Dendritic cell treated with granulocyte-macrophage colony-stimulating factor and Interleukin-4, amounts not matched to agents 40 ng/mL and 50 ng/mL, for 4 days (primary cell): Measurements from ENCODE around the gene GOLGA1.
A peak's percentile ranks its signal among the peaks of the same experiment; 100 is the strongest.
"Not testable (repeated sequence)": the region's sequence is repeated elsewhere in the genome, so short reads cannot be mapped to it uniquely, and the experiment has no call there.

Experiments used
- H3K27ac Mint-ChIP-seq: one replicate; pipeline ENCODE4 v1.8.0; 2022; ENCODE audit warnings: mild to moderate bottlenecking, mixed read lengths
- H3K27me3 Mint-ChIP-seq: one replicate; pipeline ENCODE4 v1.8.0; 2022; ENCODE audit warnings: mild to moderate bottlenecking, mixed read lengths
- H3K36me3 Mint-ChIP-seq: one replicate; pipeline ENCODE4 v1.8.0; 2022; ENCODE audit warnings: low read depth, mixed read lengths
- H3K4me1 Mint-ChIP-seq: one replicate; pipeline ENCODE4 v1.8.0; 2022; ENCODE audit warnings: low read depth, mixed read lengths
- H3K4me3 Mint-ChIP-seq: one replicate; pipeline ENCODE4 v1.8.0; 2022; ENCODE audit warnings: mild to moderate bottlenecking, moderate library complexity, mixed read lengths
- H3K9me3 Mint-ChIP-seq: one replicate; pipeline ENCODE4 v1.8.0; 2022; ENCODE audit warnings: mixed read lengths
- intact Hi-C: fragments of 100-400 bp; cut with micrococcal nuclease; formaldehyde crosslinking; loops from one replicate; pipeline ENCODE4 v1.15.0; 2022

GOLGA1 gene

GRCh38 chr9:124940894-124941678 lies at the start of gene GOLGA1:
TSS of gene GOLGA1 (minus strand) at chr9:124941083. CDS start at chr9:124938711, 2,372 bp downstream.
- intact Hi-C loops = loop anchor here (1.0 to 5.0 kb wide), 2 partner anchors 79 to 202 kb away; partner anchors contain the start of genes ARPC5L, RPL35 and SCAI
- no peaks in the 10 kb centered on the region for H3K9me3 Mint-ChIP-seq
- H3K27ac Mint-ChIP-seq = peak within 1 kb of the TSS; percentile 98
- peaks cover 24% of the 10 kb centered on the region for H3K4me1 Mint-ChIP-seq
- H3K36me3 Mint-ChIP-seq = peaks cover 35% of the 10 kb centered on the region
- peak within 1 kb of the TSS; percentile 97 for H3K4me3 Mint-ChIP-seq
- H3K27me3 Mint-ChIP-seq = no peaks in the 10 kb centered on the region

GRCh38 chr9:124983698-124984097 lies 42.8 kb upstream of the GOLGA1 start:
- no peaks in the 10 kb centered on the region for H3K27me3 Mint-ChIP-seq

GRCh38 chr9:124980431-124980830 lies 39.5 kb upstream of the GOLGA1 start:
- Mint-ChIP-seq H3K36me3 (peaks cover 10% of the 10 kb centered on the region), H3K4me3 (no peak overlapping the region), H3K4me1 (no peaks in the 10 kb centered on the region), H3K27ac (no peak overlapping the region), H3K9me3 (no peaks in the 10 kb centered on the region), H3K27me3 (no peaks in the 10 kb centered on the region)
- intact Hi-C loops = no loop called here

More at GRCh38 chr9:124983698-124984097, 42.8 kb upstream of the GOLGA1 start:
- H3K4me3 Mint-ChIP-seq = no peak overlapping the region
- no peaks in the 10 kb centered on the region for H3K9me3 Mint-ChIP-seq
- peaks cover 10% of the 10 kb centered on the region for H3K36me3 Mint-ChIP-seq
- no peak overlapping the region for H3K27ac Mint-ChIP-seq
- intact Hi-C loops = no loop called here
- peaks cover 4% of the 10 kb centered on the region for H3K4me1 Mint-ChIP-seq

GRCh38 chr9:124975131-124975530 lies 34.2 kb upstream of the GOLGA1 start:
- intact Hi-C loops = no loop called here
- H3K4me1 Mint-ChIP-seq = no peaks in the 10 kb centered on the region
- H3K9me3 Mint-ChIP-seq = no peaks in the 10 kb centered on the region
- H3K36me3 Mint-ChIP-seq = peaks cover 20% of the 10 kb centered on the region
- H3K27me3 Mint-ChIP-seq = no peaks in the 10 kb centered on the region
- no peak overlapping the region for H3K27ac Mint-ChIP-seq
- H3K4me3 Mint-ChIP-seq = no peak overlapping the region

GRCh38 chr9:124973807-124974206 lies 32.9 kb upstream of the GOLGA1 start:
- H3K27ac Mint-ChIP-seq = no peak overlapping the region
- H3K27me3 Mint-ChIP-seq = no peaks in the 10 kb centered on the region
- H3K4me3 Mint-ChIP-seq = no peak overlapping the region
- no peaks in the 10 kb centered on the region for H3K9me3 Mint-ChIP-seq
- intact Hi-C loops = no loop called here
- peaks cover 20% of the 10 kb centered on the region for H3K36me3 Mint-ChIP-seq
- peaks cover 5% of the 10 kb centered on the region for H3K4me1 Mint-ChIP-seq

- intact Hi-C loops = no loop called here
- H3K4me1 Mint-ChIP-seq = peaks cover 8% of the 10 kb centered on the region
- no peak overlapping the region for H3K4me3 Mint-ChIP-seq
- H3K27me3 Mint-ChIP-seq = no peaks in the 10 kb centered on the region
- H3K27ac Mint-ChIP-seq = no peak overlapping the region
- H3K9me3 Mint-ChIP-seq = no peaks in the 10 kb centered on the region
- H3K36me3 Mint-ChIP-seq = peaks cover 20% of the 10 kb centered on the region
Measured at GRCh38 chr9:124972241-124972770, 31.4 kb upstream of the GOLGA1 start.

- Mint-ChIP-seq H3K4me1 (peaks cover 24% of the 10 kb centered on the region), H3K27me3 (no peaks in the 10 kb centered on the region), H3K4me3 (no peak overlapping the region), H3K9me3 (no peaks in the 10 kb centered on the region), H3K36me3 (peaks cover 20% of the 10 kb centered on the region), H3K27ac (no peak overlapping the region)
- intact Hi-C loops = no loop called here
Measured at GRCh38 chr9:124969401-124969800, 28.5 kb upstream of the GOLGA1 start.

- Mint-ChIP-seq H3K27ac (no peak overlapping the region), H3K4me3 (no peak overlapping the region), H3K4me1 (peaks cover 34% of the 10 kb centered on the region), H3K27me3 (no peaks in the 10 kb centered on the region), H3K36me3 (peaks cover 8% of the 10 kb centered on the region), H3K9me3 (no peaks in the 10 kb centered on the region)
- intact Hi-C loops = no loop called here
Measured at GRCh38 chr9:124968238-124968637, 27.4 kb upstream of the GOLGA1 start.

- H3K27ac Mint-ChIP-seq, H3K4me3 Mint-ChIP-seq, H3K9me3 Mint-ChIP-seq, intact Hi-C loops, H3K36me3 Mint-ChIP-seq, H3K27me3 Mint-ChIP-seq: not testable (repeated sequence)
- H3K4me1 Mint-ChIP-seq = peaks cover 34% of the 10 kb centered on the region
Measured at GRCh38 chr9:124965775-124966568, 25.1 kb upstream of the GOLGA1 start.

GRCh38 chr9:124964604-124965003 lies 23.7 kb upstream of the GOLGA1 start:
- no peaks in the 10 kb centered on the region for H3K36me3 Mint-ChIP-seq
- no peaks in the 10 kb centered on the region for H3K9me3 Mint-ChIP-seq
- H3K4me3 Mint-ChIP-seq = no peak overlapping the region
- H3K27ac Mint-ChIP-seq = peak overlapping the region; percentile 40
- H3K4me1 Mint-ChIP-seq = peaks cover 29% of the 10 kb centered on the region
- no peaks in the 10 kb centered on the region for H3K27me3 Mint-ChIP-seq
- intact Hi-C loops = no loop called here

- Mint-ChIP-seq H3K4me3 (no peak overlapping the region), H3K9me3 (no peaks in the 10 kb centered on the region), H3K4me1 (peaks cover 29% of the 10 kb centered on the region), H3K27ac (no peak overlapping the region), H3K36me3 (no peaks in the 10 kb centered on the region), H3K27me3 (no peaks in the 10 kb centered on the region)
- intact Hi-C loops = no loop called here
Measured at GRCh38 chr9:124964056-124964455, 23.2 kb upstream of the GOLGA1 start.

- no peak overlapping the region for H3K27ac Mint-ChIP-seq
- H3K9me3 Mint-ChIP-seq = no peaks in the 10 kb centered on the region
- H3K4me3 Mint-ChIP-seq = no peak overlapping the region
- intact Hi-C loops = no loop called here
- no peaks in the 10 kb centered on the region for H3K36me3 Mint-ChIP-seq
- no peaks in the 10 kb centered on the region for H3K27me3 Mint-ChIP-seq
- peaks cover 20% of the 10 kb centered on the region for H3K4me1 Mint-ChIP-seq
Measured at GRCh38 chr9:124960409-124960752, 19.5 kb upstream of the GOLGA1 start.

- intact Hi-C loops, H3K27me3 Mint-ChIP-seq, H3K27ac Mint-ChIP-seq, H3K36me3 Mint-ChIP-seq, H3K9me3 Mint-ChIP-seq, H3K4me3 Mint-ChIP-seq: not testable (repeated sequence)
- H3K4me1 Mint-ChIP-seq = peaks cover 14% of the 10 kb centered on the region
Measured at GRCh38 chr9:124959671-124960408, 19.0 kb upstream of the GOLGA1 start.

- intact Hi-C loops = no loop called here
- Mint-ChIP-seq H3K4me1 (peaks cover 8% of the 10 kb centered on the region), H3K4me3 (no peak overlapping the region), H3K36me3 (no peaks in the 10 kb centered on the region), H3K27ac (no peak overlapping the region), H3K27me3 (no peaks in the 10 kb centered on the region), H3K9me3 (no peaks in the 10 kb centered on the region)
Measured at GRCh38 chr9:124954255-124954654, 13.4 kb upstream of the GOLGA1 start.
